Activated CD4-positive, alpha-beta T cell treated with anti-CD3 and anti-CD28 coated beads, Interleukin-2, amount 50 U/mL, for 4 hours (primary cell): Measurements from ENCODE around the gene KANK2.
"Not testable (repeated sequence)": the region's sequence is repeated elsewhere in the genome, so short reads cannot be mapped to it uniquely, and the experiment has no call there.

ENCODE experiments used
- DNase-seq, 2 experiments: peaks; one replicate each; pipeline ENCODE4 v3.0.0-alpha.2; 2020

Gene KANK2

DNA sequence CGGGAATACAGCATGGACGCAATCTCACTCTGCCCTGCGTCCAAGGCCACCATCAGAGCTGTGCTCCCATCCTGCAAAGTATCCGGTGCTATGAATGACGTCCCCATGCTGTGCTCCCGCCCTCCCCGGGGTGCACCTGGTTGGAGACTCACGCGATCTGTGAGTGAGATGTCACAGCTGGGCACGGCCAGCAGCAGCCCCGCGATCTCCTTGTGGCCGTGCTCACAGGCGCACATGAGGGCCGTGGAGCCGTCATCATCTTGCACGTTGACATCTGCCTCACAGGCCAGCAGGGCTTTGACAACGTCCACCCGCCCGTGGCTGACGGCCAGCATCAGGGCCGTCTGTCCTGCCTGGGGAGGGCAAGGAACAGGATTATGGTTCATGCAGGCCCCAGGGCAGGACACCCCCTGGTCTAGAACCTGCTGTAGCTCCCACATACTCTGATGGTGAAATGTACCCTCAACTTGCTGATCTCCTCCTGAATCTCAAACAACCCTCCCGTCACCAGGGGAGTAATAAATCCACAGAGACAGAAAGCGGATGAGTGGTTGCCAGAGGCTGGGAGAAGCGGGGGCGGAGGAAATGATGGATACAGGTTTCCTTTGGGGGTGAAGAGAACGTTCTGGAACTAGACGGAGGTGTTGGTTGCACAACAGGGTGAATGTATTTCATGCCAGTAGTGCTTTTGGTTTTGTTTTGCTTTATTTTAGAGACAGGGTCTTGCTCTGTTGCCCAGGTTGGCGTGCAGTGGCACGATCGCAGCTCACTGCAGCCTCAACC, 27.3 kb downstream of the KANK2 start:
- no peak for DNase-seq

GRCh38 chr19:11168568-11168967, 28.8 kb downstream of the KANK2 start:
- no peak for DNase-seq

- DNase-seq: no peak
Observed at GRCh38 chr19:11166281-11167142, 30.8 kb downstream of the KANK2 start.

DNA sequence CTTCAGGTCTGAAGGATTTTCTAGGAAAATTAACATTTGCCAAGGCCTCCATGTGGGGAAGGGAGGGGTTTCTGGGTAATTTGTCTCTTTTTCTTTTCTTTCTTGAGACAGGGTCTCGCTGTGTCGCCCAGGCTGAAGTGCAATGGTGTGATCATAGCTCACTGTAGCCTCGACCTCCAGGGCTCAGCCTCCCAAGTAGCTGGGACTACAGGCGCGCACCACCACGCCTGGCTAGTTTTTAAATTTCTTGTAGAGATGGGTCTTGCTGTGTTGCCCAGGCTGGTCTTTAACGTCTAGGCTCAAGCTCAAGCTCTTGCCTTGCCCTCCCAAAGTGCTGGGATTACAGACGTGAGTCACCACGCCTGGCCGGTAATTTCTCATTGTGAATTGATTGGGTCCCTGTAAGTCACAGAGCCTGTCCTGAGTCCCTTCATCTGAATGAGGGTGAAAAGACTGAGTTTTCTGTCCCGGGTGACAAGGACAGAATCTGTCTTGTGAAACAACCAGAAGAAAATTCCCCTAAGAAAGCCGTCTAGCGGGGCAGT, 31.8 kb downstream of the KANK2 start:
- no peak for DNase-seq

DNA sequence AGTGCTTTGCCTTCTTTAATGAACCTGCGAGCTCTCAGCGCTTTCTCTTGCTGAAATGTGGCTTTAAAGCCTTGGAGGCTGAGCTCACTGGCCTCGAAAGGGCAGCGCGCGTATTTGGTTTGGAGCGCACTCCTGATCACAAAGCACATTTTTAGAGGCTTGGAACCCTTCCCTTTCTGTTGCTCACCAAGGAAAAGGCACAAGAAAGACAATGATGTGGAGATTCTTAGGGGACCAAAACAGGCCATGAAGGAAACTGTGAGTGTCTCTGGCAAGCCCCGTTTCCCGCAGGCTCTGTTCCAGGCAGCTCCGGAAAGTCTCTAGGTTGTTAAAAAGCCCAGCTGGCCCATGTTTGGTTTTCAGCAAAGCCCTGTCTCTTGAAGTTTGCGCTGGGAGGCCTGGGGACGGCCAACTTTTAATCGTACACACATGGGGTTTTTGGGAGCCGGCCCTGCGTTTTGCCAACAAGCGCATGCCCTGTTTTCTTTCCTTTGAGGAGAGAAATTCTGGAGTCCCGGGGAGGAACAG, 32.4 kb downstream of the KANK2 start:
- no peak for DNase-seq

DNA sequence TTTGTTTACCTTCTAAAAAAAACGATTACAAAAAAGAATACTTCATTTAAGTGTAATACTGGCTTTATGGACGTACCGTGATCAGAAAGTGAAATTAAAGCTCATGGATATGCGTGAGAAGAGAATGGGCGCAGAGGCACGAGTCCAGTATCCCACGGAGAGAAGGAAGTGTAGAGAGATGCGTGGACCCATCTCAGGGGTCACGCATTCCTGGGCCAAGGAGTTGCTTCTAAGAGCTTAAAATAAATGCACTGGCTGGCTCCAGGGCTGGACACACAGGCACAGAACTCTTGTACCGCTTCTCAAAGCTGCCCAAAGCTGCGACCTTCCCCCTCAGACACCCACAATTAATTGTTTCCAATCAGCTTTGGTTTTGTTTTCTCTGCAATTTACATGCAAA, 33.0 kb downstream of the KANK2 start:
- no peak for DNase-seq

- DNase-seq: not testable (repeated sequence)
Observed at GRCh38 chr19:11160440-11160768, 36.9 kb downstream of the KANK2 start.

GRCh38 chr19:11159598-11160439, 37.5 kb downstream of the KANK2 start:
- DNase-seq: no peak

- peak; percentile 77 to 81 for DNase-seq
Observed at GRCh38 chr19:11155373-11156120, 41.8 kb downstream of the KANK2 start, which contains the start of gene SPC24. TSS of gene SPC24 (minus strand) at chr19:11155782. CDS start at chr19:11155776, 6 bp downstream.

- DNase-seq: no peak
Observed at GRCh38 chr19:11154683-11155047, 42.7 kb downstream of the KANK2 start.

GRCh38 chr19:11152318-11153062, 44.9 kb downstream of the KANK2 start:
- no peak for DNase-seq

DNA sequence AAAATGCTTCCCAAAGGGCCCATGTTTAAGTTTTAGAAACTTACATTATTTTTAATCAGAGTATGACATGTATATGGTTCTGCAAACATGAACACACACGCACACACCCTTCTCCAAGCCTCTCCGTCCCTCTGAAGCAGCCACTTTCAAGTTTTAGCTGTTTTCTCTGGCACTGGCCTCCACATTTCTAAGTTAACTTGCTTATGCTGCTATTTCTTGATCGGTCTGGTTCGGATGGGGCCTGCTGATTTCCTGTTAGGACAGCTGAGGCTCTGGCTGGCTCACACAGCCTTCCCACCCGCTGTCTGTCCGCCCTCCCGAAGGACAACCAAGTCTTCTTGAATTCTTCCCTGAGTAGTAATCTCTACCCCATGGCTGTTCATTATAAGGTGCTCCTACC, 46.2 kb downstream of the KANK2 start:
- DNase-seq: no peak

DNA sequence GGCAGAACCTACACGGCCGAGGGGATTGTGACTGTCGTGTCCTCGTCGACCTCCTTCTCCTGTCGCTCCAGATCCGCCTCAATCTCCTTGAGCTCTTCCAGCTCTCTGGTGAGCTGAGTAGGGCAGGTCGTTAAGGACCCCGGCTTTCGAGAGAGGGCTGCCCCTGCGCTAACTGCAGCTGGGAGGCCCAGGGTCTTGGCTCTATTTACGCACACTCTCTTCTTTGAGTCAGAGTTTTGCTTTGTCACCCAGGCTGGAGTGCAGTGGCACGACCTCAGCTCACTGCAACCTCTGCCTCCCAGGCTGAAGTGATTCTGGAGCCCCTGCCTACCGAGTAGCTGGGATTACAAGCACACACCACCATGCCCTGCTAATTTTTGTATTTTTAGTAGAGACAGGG, 49.3 kb downstream of the KANK2 start:
- DNase-seq: no peak

- DNase-seq: no peak
Observed at GRCh38 chr19:11145536-11145924, 51.8 kb downstream of the KANK2 start.

GRCh38 chr19:11142528-11143171, 54.7 kb downstream of the KANK2 start:
- no peak for DNase-seq

DNA sequence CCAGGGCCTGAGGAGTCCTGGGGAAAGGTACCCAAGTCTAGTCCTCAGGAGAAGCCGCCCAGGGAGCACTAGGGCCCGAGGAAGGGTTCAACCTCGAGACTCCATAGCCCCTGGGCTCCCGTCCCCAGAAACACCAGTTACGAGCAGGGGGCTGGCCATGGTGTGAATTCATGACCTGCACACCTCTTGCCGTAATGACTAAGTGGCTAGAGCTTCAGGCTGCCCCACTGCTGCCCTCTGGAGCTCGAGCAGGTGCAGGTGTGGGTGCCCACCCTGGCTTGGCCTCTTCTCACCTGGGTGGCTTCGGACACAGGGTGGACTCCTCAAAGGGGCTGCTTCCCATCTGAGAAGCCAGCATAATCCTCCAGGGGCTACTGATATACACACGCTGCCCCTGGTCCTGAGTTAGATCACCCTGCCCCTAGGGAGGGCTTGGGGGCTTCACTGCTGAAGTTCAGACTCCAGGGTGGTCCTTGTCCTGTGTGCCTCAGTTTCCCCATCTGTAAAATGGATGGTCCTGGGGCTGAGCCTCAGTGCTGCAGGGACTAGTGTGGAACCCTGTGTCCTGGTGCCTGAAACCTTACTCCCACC, 55.3 kb downstream of the KANK2 start:
- DNase-seq: no peak

GRCh38 chr19:11140896-11141295, 56.4 kb downstream of the KANK2 start:
- no peak for DNase-seq

DNA sequence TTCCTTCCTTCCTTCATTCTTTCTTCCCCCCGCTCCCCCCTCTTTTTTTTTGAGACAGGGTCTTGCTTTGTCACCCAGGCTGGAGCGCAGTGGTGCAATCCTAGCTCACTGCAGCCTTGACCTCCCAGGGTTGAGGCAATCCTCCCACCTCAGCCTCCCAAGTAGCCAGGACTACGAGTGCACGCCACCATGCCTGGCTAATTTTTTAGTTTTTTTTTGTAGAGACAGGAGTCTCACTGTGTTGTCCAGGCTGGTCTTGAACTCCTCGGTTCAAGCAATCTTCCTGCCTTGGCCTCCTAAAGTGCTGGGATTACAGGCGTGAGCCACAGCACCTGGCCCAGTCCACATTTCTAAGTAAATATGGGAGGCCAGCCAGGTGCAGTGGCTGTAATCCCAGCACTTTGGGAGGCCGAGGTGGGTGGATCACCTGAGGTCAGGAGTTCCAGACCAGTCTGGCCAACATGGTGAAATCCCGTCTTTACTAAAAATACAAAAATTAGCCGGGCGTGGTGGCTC, 57.3 kb downstream of the KANK2 start:
- DNase-seq: not testable (repeated sequence)

GRCh38 chr19:11138601-11139300, 58.6 kb downstream of the KANK2 start:
- DNase-seq: no peak
